GM21576 (cell line): ENCODE data around the gene NOL4.
"Not testable (repeated sequence)": the region's sequence is repeated elsewhere in the genome, so short reads cannot be mapped to it uniquely, and the experiment has no call there.

ENCODE experiments used
- ATAC-seq: cut with Tn5 transposase; IDR thresholded peaks from one replicate; pipeline ENCODE4 v1.9.1; 2021; ENCODE audit warnings: mild to moderate bottlenecking, moderate library complexity; ENCODE audit not compliant: unreplicated experiment

NOL4 gene, protein sequence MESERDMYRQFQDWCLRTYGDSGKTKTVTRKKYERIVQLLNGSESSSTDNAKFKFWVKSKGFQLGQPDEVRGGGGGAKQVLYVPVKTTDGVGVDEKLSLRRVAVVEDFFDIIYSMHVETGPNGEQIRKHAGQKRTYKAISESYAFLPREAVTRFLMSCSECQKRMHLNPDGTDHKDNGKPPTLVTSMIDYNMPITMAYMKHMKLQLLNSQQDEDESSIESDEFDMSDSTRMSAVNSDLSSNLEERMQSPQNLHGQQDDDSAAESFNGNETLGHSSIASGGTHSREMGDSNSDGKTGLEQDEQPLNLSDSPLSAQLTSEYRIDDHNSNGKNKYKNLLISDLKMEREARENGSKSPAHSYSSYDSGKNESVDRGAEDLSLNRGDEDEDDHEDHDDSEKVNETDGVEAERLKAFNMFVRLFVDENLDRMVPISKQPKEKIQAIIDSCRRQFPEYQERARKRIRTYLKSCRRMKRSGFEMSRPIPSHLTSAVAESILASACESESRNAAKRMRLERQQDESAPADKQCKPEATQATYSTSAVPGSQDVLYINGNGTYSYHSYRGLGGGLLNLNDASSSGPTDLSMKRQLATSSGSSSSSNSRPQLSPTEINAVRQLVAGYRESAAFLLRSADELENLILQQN

DNA sequence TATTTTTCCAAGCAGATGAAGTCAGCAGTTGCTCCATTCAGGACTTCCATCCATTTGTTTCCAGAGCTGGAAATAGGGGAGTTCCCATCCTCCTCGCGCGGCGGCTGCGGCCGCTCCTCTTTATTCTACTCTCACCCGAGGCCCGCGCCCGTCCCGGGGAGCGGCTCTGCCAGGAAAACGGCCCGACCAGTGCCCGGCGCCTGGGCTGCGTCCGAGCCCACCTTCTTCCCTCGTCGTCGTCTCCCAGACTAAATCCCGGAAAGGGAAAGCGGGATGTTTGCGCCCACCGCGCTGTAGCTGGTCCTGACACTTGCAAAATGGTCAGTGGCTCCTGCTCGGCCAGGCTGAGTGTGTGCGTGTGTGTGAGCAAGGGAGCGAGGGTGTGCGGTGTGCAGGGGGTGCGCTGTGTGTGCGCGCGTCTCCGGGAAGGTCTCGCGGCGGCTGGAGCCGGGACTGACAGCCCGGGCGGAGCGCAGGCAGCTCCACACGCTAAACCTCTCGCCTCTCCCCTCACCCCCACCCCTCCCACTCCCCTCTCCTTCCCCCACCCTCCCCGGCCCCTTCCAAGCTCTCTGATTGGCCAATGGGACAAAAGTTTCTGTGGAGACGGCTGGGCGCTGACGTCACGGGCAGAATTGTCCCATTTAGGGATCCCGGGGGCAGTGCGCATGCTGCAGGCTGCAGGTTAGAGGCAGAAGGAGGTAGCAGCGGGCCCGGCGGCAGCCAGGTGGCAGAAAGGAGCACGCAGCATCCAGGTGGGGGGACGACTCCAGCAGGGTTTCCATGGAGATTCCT, at the start of gene NOL4:
Gene NOL4 (minus strand): TSS at position 491 of the 795 bp plus-strand sequence. CDS start 1,660 bp downstream, outside the sequence.
- no peak for ATAC-seq

DNA sequence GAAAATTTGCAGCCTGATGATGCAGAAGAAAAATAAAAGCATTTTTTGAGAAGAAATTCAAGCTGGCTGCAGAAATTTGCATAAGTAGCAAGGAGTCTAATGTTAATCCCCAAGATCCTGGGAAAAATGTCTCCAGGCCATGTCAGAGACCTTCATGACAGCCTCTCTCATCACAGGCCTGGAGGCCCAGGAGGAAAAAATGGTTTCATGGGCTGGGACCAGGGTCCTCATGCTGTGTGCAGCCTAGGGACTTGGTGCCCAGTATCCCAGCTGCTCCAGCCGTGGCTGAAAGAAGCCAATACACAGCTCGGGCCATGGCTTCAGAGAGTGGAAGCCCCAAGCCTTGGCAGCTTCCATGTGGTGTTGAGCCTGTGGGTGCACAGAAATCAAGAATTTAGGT, 41.3 kb upstream of the NOL4 start:
- not testable (repeated sequence) for ATAC-seq

DNA sequence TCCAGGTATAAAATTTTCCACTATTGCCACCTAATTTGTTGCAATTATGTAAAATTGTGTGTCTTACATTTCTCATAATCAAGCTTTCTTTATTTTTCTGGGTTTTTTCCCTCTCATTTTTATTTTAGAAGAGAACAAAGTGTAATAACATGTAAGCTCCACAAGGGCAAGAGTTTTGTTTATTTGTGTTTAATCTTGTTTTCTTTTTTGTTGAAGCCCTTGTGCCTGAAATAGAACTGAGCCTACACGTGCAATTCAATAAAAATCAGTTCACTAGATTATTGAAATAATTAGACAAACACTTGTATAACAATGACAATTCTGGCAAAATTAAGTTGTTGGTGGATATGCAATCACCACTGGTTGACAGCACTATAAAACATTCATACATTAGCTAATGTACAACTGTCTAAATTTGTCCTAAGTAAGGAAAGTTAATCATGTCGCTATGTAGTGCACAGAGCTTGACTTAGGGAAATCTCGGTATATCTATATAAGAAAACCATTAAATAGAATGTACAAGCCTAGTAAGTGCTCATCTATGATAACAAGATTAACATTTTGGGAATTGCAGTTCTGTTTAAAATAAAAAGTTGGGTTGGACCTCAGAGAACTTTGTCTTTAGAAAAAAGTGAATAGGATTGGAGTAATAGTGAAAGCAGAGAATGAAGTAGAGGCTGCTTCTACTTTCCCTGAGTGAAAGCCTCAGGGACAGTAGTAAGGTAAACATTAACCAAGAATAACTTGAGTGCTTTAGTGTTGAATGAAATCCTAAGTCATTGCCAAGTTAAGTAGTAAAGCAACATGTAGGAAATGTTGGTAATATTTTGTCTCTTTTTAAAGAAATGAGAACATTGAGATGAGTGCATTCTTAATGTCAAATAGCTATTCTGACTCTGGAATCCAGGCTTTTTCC, 37.4 kb upstream of the NOL4 start:
- ATAC-seq: no peak

DNA sequence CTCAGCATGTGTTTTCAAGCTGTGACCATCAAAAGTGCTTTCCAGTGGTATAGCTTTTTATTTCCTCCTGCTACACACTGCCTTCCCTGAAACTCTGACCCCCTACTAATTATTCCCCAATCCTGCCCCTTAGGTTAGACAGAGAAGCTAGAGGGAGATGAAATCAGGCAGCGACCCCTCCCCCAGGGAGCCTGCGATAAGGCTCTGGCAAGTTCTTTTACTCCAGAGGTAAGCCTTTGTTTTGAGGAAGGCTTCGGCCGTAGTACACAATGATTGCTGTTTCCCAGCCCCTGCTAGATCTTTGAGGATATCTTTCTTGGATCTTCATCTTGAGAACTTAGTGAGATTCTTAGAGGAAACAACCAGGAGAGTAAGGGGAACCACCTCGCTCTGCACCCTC, 33.5 kb upstream of the NOL4 start:
- ATAC-seq: no peak

DNA sequence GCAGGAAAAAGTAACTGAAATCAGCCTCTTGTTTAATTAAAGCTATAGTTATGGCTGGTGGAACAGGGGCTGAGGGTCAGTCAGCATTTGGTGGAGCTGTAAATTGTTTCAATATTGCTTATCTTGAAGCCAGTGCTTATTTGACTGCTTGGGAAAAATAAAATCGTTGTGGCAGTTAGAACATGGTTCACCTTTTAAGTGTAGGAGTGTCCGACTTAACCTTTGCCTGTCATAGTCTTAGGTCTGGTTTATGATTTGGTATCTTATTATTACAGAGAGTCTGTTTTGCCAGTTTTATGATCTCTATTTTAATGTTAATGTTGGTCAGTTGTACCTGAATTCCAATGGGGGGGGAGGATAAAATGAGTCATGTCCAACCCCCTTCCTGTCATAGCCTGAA, 27.2 kb upstream of the NOL4 start:
- ATAC-seq: no peak

DNA sequence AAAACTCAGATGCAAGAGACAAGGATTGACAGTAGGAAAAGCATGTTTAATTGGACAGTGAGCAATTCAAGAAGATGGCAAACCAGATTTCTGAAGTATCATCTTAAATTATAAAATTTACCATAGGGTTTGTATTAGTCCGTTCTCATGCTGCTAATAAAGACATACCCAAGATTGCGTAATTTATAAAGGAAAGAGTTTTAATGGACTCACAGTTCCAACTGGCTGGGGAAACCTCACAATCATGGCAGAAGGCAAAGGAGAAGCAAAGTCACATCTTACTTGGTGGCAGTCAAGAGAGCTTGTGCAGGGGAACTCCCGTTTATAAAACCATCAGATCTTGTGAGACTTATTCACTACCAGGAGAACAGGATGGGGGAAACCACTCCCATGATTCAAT, 24.0 kb upstream of the NOL4 start:
- ATAC-seq: no peak

DNA sequence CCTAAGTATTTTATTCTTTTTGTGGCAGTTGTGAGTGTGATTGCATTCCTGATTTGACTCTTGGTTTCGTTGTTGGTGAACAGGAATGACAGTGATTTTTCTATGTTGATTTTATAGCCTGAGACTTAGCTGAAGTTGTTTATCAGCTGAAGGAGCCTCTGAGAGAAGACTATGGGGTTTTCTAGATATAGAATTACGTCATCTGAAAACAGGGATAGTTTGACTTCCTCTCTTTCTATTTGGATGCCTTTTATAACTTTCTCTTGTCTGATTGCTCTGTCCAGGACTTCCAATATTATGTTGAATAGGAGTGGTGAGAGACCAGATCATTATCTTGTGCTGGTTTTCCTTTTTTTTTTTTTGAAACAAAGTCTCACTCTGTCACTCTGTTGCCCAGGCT, 18.0 kb upstream of the NOL4 start:
- no peak for ATAC-seq

DNA sequence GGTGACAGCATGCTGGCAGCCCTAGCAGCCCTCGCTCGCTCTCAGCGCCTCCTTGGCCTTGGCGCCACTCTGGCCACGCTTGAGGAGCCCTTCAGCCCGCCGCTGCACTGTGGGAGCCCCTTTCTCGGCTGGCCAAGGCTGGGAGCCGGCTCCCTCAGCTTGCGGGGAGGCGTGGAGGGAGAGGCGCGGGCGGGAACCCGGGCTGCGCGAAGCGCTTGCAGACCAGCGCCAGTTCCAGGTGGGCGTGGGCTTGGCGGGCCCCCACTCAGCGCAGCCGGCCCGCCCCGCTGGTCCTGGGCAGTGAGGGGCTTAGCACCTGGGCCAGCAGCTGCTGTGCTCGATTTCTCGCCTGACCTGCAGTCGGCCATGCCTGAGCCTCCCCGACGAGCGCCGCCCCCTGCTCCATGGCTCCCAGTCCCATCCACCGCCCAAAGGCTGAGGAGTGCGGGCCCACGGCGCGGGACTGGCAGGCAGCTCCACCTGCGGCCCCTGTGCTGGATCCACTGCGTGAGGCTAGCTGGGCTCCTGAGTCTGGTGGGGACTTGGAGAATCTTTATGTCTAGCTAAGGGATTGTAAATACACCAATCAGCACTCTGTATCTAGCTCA, 9.2 kb upstream of the NOL4 start:
- not testable (repeated sequence) for ATAC-seq

DNA sequence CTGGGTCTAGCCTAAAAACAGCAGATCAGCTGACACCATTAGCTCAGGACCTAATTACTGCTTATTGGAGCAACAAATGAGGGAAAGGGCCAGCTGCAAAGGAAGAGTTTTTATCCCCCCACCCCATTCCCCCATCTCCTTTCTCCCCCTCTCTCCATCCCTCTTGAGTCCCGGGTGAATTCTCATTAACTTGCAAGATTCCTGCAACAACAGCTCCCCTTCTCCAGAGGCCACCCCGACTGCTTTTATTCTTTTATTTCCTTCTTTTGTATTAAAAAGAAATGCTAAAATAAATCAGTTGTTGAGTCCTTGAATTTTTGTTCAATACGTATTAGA, 473 bp upstream of the NOL4 start:
- no peak for ATAC-seq

DNA sequence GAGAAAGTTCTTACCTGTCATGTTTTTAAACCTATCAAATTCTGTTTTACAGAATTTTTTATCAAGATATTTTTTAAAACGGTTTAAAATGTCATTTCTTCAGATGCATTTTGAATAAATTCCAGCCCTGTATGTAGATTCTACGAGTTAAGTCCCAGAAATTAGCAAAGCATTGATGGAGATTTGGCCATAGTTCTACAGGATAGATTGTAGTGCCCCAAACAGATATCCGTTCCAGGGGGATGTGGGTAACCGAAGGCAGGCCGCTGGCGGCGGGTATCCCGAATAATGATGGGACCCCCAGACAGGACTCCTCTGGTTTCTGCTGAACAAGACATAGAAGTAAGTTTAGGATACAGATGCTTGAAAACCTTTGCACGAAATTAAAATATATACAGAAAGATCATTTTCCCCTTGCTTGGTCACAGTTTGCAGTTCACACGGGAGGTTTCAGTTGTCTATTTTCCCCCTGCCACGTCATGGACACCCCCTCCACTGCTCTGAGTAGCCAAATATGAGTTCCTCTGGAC, 755 bp downstream of the NOL4 start:
- no peak for ATAC-seq

DNA sequence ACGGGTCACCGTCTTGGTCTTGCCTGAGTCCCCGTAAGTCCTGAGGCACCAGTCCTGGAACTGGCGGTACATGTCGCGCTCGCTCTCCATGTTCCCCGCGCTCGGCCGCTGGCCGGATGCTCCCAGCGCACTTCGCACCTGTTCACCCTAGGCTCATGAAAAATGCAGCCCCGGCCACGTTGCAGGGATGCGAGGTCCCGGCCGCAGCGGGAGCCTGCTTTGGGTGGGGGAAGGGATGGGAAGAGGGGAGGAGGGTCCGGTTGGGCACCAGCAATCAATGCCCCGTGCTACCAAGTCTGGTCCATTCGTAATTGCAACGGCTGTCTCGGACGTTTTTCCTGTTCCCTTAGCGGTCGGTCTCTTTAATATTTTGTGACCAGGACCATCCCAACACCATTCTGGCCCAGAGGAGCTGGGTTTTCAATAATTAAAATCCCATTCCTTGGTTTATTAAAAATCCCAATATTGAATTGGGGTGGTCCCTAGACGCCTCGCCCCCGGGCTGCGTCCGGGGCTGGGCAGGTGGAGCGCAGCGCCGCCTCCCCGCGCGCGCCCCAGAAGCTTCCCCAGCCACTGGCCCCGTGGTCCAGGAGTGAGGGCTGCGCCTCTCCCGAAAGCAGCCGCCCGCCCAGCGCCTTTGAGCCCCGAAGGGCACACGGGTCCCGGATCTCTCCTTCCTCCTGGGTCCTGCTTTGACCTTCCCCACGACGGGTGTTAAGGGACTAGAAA, 1.4 kb downstream of the NOL4 start:
- ATAC-seq: no peak

DNA sequence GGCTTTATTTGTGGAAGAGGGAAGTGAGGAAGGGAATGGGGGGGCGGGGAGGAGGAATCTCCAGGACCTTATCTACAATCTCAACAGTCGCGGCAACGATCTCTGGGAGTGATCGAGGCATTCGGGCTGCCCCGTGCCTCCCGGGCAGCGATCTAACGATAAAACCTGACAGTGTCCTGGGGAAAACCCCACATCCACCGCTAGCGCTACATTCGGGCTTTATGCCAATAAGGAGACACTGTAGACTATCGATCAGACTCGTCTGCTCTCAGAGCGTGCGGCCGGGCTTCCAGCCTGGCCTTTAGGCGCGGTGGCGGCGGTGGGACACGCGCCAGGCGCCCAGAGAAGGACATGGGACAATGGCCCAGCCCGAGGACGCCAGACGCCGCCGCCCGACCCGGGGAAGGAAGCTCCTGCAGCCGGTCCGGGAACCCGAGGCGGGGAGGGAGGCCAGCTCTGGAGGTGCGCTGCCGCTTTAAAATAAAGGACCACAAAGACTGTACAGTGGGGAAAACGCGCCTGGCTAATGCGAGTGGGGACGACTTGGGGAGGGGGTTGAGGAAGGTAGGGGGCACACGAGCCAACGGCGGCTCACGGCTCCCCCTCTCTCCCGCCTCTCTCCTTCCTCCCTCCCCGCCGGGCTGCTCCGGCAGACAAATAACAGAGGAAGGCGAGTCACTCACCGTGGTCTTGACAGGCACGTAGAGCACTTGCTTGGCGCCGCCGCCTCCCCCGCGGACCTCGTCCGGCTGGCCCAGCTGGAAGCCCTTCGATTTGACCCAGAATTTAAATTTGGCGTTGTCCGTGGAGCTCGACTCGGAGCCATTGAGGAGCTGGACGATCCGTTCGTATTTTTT, 2.2 kb downstream of the NOL4 start:
- peak; percentile 57 for ATAC-seq

DNA sequence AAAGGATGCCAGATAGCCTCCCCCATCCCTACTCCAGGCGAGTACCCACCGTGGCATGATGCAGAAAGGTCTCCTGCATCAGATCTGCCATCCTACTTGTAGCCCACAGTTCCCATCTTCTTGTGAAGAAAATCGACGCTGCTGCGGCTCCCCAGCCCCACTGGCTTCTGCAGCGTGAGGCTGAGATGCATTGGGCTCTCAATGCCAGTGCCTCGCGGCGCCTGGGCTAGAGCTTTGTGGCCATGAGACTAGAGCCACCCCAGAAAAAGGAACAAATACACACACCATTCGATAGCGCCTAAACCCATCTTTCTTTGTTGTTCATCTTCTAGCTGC, 2.8 kb downstream of the NOL4 start:
- no peak for ATAC-seq

DNA sequence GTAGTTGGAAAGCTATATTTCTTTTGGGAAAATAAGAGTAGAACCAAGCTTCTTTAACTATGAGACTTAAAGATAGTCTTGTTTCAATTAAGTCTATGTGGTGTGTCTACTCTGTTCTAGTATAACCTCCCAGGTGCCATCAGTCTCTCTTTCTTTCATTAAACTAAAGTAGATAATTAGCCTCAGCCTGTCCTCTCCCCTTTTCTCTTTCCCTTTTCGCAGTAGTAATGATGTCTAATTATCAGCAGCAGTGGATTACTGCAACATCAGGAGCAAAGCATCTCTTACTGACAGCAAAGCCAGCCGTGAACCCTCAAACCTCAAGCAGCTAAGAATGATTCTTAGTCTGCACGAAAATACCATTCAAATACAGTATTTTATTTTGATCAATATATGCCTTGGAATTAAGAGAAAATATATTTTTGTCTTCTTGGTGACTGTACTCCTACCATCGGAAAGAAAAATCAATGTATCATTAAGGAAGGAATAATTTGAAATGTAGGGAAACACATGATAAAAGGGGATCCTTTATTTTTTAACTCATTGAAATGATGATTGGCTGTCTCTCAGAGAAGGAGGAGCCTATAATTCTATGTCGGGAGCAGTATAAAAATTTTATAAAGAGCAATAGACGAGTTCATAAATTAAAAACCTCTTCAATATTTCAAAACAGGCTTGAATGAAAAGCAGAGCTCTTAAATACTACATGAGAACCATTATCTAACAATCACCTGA, 4.5 kb downstream of the NOL4 start:
- no peak for ATAC-seq

DNA sequence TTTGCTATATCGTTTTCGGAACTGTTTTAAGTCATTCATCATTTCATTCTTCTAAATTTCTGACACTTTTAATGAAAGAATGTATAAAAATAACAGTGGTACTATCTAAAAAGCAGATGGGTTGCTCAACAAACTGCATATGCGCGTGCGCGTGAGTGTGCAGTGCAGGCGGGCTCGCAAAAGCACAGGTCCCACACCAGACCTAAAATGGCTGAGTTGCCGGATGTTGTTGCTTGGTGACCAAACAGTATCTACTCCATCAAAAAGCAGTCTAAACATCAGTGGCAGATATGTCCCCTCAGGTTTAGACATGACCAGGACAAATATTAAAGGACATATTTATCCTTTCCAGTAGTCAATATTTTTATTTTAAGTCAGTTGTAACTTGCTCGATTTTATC, 5.1 kb downstream of the NOL4 start:
- no peak for ATAC-seq

DNA sequence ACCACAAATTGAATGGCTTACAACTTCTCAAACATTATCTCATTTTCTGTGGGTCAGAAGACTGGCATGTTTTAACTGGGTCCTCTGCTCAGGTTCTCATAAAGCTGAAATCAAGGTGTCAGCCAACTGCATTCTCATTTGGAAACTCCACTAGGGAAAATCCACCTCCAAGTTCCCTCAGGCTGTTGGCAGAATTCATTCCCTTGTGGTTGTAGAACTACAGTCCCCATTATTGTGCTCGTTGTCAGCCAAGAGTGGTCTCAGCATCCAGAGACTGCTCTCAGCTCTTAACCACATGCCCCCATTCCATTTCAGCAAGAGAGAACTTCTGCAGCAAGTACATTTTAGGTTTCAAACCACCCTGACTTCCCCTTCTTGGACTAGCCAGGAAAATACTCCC, 12.2 kb downstream of the NOL4 start:
- no peak for ATAC-seq

DNA sequence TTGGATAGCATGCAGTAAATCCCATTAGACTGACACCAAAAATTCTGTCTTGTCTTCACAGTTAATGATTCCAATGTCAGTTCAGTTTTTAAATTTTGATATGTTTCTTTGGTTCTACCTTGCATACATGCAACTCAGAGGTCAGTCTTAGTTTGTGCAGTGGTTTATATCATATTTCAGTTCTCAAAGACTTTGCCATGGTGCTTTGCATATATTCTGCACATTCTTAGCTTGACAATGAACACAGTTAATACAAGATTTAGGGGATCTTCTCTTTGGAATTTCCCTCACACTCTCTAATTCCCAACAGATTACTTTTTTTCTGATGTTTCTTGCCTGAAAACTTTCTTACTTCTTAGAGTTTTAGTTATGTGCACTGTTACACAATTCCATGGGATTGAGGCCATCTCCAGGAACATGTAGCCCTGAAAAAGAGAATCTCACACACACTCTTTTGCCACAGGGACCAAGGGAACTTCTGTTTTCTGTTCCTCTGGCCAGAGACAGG, 17.3 kb downstream of the NOL4 start:
- ATAC-seq: no peak

DNA sequence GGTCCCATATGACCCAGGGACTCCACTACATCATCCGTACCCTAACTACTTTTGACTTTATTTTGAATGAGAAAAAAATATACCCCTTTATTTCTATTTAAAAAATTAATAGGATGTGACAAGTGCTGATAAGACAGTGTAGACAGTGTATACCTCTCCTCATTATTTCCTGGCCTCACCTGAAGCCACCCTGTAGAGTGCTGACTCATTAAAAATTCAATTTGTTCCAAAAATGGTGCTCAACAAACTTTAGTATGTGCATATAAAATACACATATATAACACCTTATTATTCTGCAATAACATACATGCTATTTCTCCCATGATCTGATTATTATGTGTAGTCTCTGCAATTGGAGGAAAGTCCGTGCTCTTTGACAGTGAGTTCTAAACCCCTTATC, 20.8 kb downstream of the NOL4 start:
- ATAC-seq: no peak
